ENCODE measurements around the gene CYTH4. TPM values are rescaled to one million over a fixed set of nuclear protein-coding genes. Genes with fewer than 3 reads are reported as not detected.

Gene CYTH4
- total and polyA plus RNA-seq, 10 of the 15 experiments (the other 5 are each of a cell fraction or from before 2014, with no cell fraction given) = 1.5 to 27.3 (median 16.9) TPM

DNA sequence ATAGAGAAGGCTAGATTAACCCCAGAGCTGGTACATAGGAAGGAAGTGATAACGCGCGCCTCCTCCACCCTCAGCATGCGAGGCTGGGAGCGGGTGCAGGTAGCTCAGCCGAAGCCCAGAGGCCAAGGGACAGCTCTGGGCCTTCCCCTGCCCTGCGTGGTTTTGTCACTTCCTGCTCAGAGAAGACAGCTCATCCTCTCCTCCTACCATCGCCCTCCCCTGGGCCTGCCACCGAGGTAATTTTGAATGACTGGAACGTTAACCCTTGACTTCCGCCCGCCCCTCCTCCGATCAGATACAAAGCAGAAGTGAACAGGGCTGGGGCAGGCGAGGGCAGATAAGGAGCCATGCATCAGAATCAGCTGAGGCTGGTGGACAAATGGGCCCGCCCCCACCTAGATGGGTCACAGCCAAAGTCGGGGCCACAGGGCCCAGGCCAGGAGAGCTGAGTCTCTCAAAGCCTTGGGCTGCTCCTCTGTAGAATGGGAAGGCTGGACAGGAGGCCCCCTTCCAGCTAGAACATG lies 39.9 kb upstream of the CYTH4 start (continued):
- TF ChIP-seq, protein P1, sequence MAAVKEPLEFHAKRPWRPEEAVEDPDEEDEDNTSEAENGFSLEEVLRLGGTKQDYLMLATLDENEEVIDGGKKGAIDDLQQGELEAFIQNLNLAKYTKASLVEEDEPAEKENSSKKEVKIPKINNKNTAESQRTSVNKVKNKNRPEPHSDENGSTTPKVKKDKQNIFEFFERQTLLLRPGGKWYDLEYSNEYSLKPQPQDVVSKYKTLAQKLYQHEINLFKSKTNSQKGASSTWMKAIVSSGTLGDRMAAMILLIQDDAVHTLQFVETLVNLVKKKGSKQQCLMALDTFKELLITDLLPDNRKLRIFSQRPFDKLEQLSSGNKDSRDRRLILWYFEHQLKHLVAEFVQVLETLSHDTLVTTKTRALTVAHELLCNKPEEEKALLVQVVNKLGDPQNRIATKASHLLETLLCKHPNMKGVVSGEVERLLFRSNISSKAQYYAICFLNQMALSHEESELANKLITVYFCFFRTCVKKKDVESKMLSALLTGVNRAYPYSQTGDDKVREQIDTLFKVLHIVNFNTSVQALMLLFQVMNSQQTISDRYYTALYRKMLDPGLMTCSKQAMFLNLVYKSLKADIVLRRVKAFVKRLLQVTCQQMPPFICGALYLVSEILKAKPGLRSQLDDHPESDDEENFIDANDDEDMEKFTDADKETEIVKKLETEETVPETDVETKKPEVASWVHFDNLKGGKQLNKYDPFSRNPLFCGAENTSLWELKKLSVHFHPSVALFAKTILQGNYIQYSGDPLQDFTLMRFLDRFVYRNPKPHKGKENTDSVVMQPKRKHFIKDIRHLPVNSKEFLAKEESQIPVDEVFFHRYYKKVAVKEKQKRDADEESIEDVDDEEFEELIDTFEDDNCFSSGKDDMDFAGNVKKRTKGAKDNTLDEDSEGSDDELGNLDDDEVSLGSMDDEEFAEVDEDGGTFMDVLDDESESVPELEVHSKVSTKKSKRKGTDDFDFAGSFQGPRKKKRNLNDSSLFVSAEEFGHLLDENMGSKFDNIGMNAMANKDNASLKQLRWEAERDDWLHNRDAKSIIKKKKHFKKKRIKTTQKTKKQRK (IDR thresholded peaks at IDR 0.05; ENCODE audit: low read depth, low read length) = no peak
- TF ChIP-seq EP300 (IDR thresholded peaks at IDR 0.05; ENCODE audit: borderline replicate concordance in 1 of 2, control insufficient read depth in 1 of 2, low read depth in 2 of 2, low read length in 2 of 2) (peak in 1 of 2 experiments; percentile 42; a peak in 1 of 4 replicates), TARDBP (IDR thresholded peaks at IDR 0.05; ENCODE audit: borderline replicate concordance) (no peak), NFIC (IDR thresholded peaks at IDR 0.05; ENCODE audit: low read depth, low read length) (no peak), FOXK2 (IDR thresholded peaks at IDR 0.05) (no peak), FOS (IDR thresholded peaks at IDR 0.05; ENCODE audit: borderline replicate concordance, extremely low read depth, insufficient read length) (no peak), IKZF1 (conservative IDR thresholded peaks at IDR 0.05) (peak; percentile 50; the same call in 1 of the 2 replicates), BHLHE40 (IDR thresholded peaks at IDR 0.05; ENCODE audit: borderline replicate concordance in 1 of 2, low read depth in 2 of 2, low read length in 1 of 2) (peak; percentile 40 to 44; a peak in 3 of 4 replicates), EED (IDR thresholded peaks at IDR 0.05; ENCODE audit: low read depth) (no peak), IRF4 (IDR thresholded peaks at IDR 0.05; ENCODE audit: low read depth, low read length) (peak; percentile 8; the same call in 1 of the 2 replicates), ZNF384 (IDR thresholded peaks at IDR 0.05; ENCODE audit: borderline replicate concordance, low read depth, low read length) (no peak), STAT3 (IDR thresholded peaks at IDR 0.05; ENCODE audit: low read depth, low read length) (no peak), DPF2 (IDR thresholded peaks at IDR 0.05) (0 out of 2 replicates have a peak, but pooled peaks have one; percentile 49), POLR2A (IDR thresholded peaks at IDR 0.05; ENCODE audit: low read depth, low read length) (peak; percentile 86), MTA2 (IDR thresholded peaks at IDR 0.05; ENCODE audit: low read depth) (peak; percentile 47; the same call in 1 of the 2 replicates), NR2C2 (IDR thresholded peaks at IDR 0.05; ENCODE audit: borderline replicate concordance, control insufficient read depth, insufficient read length, low read depth) (no peak), RUNX3 (IDR thresholded peaks at IDR 0.05; ENCODE audit: low read length) (no peak), NBN (IDR thresholded peaks at IDR 0.05) (peak; percentile 79; the same call in 1 of the 2 replicates), NRF1 (conservative IDR thresholded peaks at IDR 0.05; ENCODE audit: low read depth, low read length) (no peak), SPI1 (IDR thresholded peaks at IDR 0.05; ENCODE audit: borderline replicate concordance, insufficient read depth, low read depth, low read length) (peak; percentile 88), POU2F2 (IDR thresholded peaks at IDR 0.05; ENCODE audit: borderline replicate concordance, low read depth, low read length) (peak; percentile 85; the same call in 2 of the 3 replicates), SMARCA5 (IDR thresholded peaks at IDR 0.05) (peak; percentile 18; the same call in 1 of the 2 replicates), GATAD2B (conservative IDR thresholded peaks at IDR 0.05; ENCODE audit: low read depth) (0 out of 2 replicates have a peak, but pooled peaks have one; percentile 35)
- TF ChIP-seq, protein P2, sequence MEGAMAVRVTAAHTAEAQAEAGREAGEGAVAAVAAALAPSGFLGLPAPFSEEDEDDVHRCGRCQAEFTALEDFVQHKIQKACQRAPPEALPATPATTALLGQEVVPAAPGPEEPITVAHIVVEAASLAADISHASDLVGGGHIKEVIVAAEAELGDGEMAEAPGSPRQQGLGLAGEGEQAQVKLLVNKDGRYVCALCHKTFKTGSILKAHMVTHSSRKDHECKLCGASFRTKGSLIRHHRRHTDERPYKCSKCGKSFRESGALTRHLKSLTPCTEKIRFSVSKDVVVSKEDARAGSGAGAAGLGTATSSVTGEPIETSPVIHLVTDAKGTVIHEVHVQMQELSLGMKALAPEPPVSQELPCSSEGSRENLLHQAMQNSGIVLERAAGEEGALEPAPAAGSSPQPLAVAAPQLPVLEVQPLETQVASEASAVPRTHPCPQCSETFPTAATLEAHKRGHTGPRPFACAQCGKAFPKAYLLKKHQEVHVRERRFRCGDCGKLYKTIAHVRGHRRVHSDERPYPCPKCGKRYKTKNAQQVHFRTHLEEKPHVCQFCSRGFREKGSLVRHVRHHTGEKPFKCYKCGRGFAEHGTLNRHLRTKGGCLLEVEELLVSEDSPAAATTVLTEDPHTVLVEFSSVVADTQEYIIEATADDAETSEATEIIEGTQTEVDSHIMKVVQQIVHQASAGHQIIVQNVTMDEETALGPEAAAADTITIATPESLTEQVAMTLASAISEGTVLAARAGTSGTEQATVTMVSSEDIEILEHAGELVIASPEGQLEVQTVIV (IDR thresholded peaks at IDR 0.05; ENCODE audit: borderline replicate concordance, partially characterized antibody) = no peak
- TF ChIP-seq, protein P3, sequence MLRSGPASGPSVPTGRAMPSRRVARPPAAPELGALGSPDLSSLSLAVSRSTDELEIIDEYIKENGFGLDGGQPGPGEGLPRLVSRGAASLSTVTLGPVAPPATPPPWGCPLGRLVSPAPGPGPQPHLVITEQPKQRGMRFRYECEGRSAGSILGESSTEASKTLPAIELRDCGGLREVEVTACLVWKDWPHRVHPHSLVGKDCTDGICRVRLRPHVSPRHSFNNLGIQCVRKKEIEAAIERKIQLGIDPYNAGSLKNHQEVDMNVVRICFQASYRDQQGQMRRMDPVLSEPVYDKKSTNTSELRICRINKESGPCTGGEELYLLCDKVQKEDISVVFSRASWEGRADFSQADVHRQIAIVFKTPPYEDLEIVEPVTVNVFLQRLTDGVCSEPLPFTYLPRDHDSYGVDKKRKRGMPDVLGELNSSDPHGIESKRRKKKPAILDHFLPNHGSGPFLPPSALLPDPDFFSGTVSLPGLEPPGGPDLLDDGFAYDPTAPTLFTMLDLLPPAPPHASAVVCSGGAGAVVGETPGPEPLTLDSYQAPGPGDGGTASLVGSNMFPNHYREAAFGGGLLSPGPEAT (IDR thresholded peaks at IDR 0.05; ENCODE audit: low read depth) = peak; percentile 46; the same call in 1 of the 2 replicates

All from GM12878 (cell line).